DMS79 (cell line): Measurements from ENCODE around the gene CSRNP3.
"Not testable (repeated sequence)": the region's sequence is repeated elsewhere in the genome, so short reads cannot be mapped to it uniquely, and the experiment has no call there.

Experiments
- DNase-seq: peaks from one replicate; lab custom pipeline; 2025; lab: John Stamatoyannopoulos, UW

The CSRNP3 gene

GRCh38 chr2:165634282-165634681 is 164.8 kb downstream of the CSRNP3 start:
- no peak for DNase-seq

DNA sequence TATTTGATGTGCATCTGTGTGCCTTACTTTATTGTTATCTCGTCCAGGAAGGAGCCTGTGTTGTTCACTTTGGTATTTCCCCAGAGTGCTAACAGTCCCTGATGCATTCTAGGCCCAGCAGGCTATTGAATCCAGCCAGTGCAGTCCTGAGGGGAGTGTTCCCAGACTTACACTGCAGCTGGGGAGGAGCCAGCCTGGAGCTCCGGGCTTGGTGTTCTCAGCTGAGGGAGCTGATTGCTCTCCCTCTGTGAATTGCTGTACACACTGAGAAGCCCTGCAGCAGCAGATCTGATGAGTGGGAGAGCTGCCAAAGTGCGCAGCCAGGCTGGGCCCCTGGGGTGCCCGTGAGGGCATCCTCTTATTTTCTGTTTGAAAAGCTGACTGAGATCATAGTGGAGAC is 165.4 kb downstream of the CSRNP3 start:
- DNase-seq: peak; percentile 68

GRCh38 chr2:165635532-165635931 is 166.0 kb downstream of the CSRNP3 start:
- DNase-seq: no peak

DNA sequence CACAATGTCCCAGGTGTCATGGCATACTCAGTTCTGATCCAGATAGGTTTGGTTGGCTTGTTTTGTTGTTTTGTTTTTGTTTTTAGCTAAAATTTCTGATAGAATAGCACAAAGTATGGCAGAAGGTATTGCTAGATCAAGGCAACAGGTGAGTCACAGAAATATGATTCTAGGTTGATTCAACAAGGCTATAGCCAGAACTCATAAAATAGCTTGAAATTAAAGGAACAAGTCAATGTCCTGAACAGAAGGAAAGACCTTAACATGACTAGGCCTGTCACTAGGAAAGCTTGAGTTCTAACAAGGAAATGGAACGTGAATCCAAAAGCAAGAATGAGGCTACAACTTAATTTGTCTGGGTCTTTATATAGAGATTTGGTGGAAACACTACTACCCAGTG is 167.5 kb downstream of the CSRNP3 start:
- no peak for DNase-seq

DNA sequence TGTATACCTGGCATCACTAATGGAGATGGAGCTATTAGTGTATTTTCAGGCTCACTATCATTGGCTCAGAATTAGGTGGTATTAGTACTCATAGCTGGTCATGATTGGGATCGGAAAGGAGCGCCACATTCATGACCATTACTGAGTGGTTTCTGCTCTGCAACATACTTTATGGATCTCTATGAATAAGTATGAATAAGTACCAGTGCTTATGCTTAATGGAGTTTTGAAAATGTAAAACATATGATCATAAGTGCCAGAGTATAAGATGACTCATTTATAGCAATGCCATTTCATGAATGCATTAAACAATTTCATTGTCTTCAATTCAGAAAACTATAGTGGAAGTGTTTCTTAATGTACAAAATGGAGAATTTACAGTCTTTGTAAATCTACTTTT is 167.9 kb downstream of the CSRNP3 start:
- DNase-seq: no peak

DNA sequence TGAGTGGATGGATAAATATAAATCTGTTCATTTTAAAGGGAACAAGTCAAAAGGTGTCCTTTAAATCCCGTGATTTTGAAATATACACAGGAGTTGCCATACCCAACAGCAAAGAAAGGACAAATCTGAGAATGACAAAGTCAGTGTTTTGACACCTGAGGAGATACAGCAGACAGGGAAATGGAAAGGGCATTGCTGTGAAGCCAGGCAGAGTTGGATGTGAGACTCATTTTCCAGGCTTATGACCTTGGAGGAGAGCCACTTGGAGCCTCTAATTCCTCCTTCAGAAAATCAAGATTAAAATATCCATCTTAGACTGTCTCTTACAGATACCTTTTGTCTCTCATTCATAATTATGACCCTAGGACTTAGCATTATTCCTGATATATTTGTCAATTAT is 170.0 kb downstream of the CSRNP3 start:
- DNase-seq: no peak

GRCh38 chr2:165640247-165640929 is 170.9 kb downstream of the CSRNP3 start:
- no peak for DNase-seq

GRCh38 chr2:165645930-165646831 is 176.7 kb downstream of the CSRNP3 start:
- no peak for DNase-seq

GRCh38 chr2:165647409-165647808 is 177.9 kb downstream of the CSRNP3 start:
- DNase-seq: no peak

- DNase-seq: no peak
Measured at GRCh38 chr2:165648801-165649200, 179.3 kb downstream of the CSRNP3 start.

GRCh38 chr2:165651233-165651632 is 181.7 kb downstream of the CSRNP3 start:
- no peak for DNase-seq

- DNase-seq: no peak
Measured at GRCh38 chr2:165655661-165656060, 186.2 kb downstream of the CSRNP3 start.

- no peak for DNase-seq
Measured at GRCh38 chr2:165660361-165660760, 190.9 kb downstream of the CSRNP3 start.

- no peak for DNase-seq
Measured at GRCh38 chr2:165662720-165663119, 193.2 kb downstream of the CSRNP3 start.

DNA sequence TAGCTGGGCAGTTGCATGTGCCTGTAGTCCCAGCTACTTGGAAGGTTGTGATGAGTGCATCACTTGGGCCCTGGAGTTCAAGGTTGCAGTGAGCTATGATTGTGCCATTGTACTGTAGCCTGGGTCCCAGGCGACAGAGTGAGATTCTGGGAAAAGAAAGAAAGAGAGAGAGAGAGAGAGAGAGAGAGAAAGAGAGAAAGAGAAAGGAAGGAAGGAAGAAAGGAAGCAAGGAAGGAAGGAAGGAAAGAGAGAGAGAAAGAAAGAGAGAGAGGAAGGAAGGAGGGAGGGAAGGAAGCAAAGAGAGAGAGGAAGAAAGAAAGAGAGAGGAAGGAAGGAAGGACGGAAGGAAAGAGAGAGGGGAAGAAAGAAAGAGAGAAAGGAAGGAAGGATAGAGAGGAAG is 196.1 kb downstream of the CSRNP3 start:
- DNase-seq: no peak

GRCh38 chr2:165666073-165666472 is 196.6 kb downstream of the CSRNP3 start:
- not testable (repeated sequence) for DNase-seq

DNA sequence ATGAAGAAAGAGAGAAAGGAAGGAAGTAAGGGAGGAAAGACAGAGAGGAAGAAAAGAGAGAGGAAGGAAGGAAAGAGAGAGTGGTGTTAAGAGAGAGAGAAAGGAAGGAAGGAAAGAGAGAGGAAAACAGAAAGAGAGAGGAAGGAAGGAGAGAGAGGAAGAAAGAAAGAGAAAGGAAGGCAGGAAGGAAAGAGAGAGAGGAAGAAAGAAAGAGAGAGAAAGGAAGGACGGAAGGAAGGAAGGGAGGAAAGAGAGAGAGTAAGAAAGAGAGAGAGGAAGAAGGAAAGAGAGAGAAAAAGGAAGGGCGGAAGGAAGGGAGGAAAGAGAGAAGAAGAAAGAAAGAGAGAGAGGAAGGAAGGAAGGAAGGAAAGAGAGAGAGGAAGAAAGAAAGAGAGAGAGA is 197.1 kb downstream of the CSRNP3 start:
- DNase-seq: no peak

DNA sequence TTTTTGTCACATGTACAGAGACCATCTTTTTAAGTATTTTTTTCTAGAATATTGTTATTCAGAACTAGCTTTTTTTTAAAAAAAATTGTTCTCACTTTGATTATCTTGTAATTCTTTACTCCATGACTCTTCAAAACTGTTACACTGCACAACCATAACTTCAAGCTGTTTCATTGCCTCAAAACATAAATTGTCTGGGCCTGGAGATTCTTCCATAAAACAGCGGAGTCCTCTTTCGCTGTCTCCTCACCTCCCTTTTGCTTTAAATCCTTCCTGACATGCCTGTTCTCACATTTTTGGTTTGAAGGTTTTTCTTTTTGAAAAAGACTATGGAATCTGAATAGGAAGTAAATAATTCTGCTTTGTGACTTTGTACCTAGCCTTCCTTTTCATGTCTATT is 197.9 kb downstream of the CSRNP3 start:
- no peak for DNase-seq

DNA sequence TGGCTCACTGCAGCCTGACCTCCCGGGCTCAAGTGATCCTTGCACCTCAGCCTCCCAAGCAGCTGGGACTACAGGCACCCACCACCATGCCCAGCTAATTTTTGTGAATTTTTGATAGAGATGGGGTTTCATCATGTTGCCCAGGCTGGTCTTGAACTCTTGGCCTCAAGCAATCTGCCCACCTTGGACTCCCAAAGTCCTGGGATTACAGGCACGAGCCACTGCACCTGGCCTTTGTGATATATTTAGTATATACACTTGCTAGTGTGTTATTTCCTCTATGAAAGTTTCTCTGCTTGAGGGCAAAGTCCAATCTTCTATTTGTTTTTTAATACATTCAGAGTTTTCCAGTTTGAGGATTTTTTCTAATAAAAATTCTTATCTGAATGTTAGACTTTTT is 205.3 kb downstream of the CSRNP3 start:
- no peak for DNase-seq

DNA sequence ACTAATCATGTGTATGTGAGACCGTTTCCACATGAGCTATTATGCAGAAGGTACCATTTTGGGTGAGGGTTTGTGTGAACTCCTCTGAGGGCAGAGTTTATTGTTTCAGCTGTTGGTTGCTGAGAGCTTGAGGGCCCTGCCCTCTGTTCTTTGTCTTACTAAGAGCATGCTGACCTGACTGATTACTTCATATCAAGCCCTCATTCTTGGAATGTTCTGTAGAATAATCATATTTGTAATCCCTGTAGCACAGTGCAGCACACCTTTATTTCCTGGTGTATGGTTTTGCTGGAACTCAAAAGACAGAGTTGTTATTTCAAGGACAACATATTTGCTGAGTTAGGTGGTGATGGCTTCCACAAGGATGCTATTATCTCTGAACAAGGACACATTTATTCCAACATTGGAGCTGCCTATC is 206.1 kb downstream of the CSRNP3 start:
- DNase-seq: no peak

DNA sequence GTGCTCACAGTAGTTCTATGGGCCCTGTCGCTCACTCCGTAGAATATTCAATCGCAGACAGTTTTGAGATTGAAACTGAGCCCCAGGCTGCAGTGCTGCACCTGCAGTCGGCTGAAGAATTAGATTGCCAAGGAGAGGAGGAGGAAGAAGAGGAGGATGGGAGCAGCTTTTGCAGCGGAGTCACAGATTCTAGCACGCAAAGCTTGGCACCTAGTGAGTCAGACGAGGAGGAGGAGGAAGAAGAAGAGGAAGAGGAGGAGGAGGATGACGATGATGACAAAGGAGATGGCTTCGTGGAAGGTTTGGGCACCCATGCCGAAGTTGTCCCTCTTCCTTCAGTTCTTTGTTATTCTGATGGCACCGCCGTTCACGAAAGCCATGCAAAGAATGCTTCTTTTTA is 209.4 kb downstream of the CSRNP3 start:
- DNase-seq: no peak

GRCh38 chr2:165679621-165680020 is 210.1 kb downstream of the CSRNP3 start:
- DNase-seq: no peak

DNA sequence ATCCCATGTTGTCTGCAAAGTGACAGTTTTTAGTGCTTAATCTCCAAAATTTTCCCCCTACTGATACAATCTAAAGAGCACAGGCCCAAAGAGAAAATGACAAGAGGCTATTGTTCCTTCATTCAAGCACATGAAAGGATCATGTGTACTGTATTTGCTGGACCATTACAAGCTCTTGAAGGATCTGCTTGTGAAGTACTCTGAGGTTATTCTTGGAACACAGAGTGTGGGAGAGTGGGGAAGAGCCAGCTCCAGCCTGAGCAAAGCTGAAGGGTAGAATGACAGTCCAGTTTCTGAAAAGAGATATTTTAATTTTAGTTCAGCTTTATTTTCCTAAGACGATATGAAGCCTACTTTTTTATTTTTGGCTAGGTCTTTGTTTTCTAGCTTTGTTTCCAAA is 212.3 kb downstream of the CSRNP3 start:
- DNase-seq: peak; percentile 93
